HG02678 (cell line): ENCODE results near the gene SORCS2.

Experiments used
- ATAC-seq: cut with Tn5 transposase; IDR thresholded peaks from one replicate; pipeline ENCODE4 v1.9.1; 2021; ENCODE audit warnings: mild to moderate bottlenecking, moderate library complexity; ENCODE audit not compliant: unreplicated experiment

Gene SORCS2

GRCh38 chr4:7399440-7400234 lies 207.3 kb downstream of the SORCS2 start:
- ATAC-seq = no peak

- no peak for ATAC-seq
These were observed 208.4 kb downstream of the SORCS2 start for GRCh38 chr4:7400671-7401298.

GRCh38 chr4:7402526-7402925 lies 210.2 kb downstream of the SORCS2 start:
- ATAC-seq = no peak

GRCh38 chr4:7403001-7403400 lies 210.7 kb downstream of the SORCS2 start:
- ATAC-seq = no peak

GRCh38 chr4:7408166-7408565 lies 215.8 kb downstream of the SORCS2 start:
- ATAC-seq = no peak

GRCh38 chr4:7410446-7410845 lies 218.1 kb downstream of the SORCS2 start:
- ATAC-seq = no peak

- ATAC-seq = no peak
These were observed 219.2 kb downstream of the SORCS2 start for GRCh38 chr4:7411491-7411890.

GRCh38 chr4:7411896-7412553 lies 219.7 kb downstream of the SORCS2 start:
- ATAC-seq = no peak

- ATAC-seq = no peak
These were observed 220.2 kb downstream of the SORCS2 start for GRCh38 chr4:7412554-7412912.

GRCh38 chr4:7414046-7414445 lies 221.7 kb downstream of the SORCS2 start:
- no peak for ATAC-seq

GRCh38 chr4:7414736-7415510 lies 222.6 kb downstream of the SORCS2 start:
- ATAC-seq = no peak

GRCh38 chr4:7415927-7416686 lies 223.8 kb downstream of the SORCS2 start:
- ATAC-seq = no peak

GRCh38 chr4:7416745-7417432 lies 224.6 kb downstream of the SORCS2 start:
- ATAC-seq = no peak

- no peak for ATAC-seq
These were observed 225.3 kb downstream of the SORCS2 start for GRCh38 chr4:7417639-7418038.

- no peak for ATAC-seq
These were observed 226.0 kb downstream of the SORCS2 start for GRCh38 chr4:7418131-7418943.

- no peak for ATAC-seq
These were observed 227.8 kb downstream of the SORCS2 start for GRCh38 chr4:7419961-7420660.

- ATAC-seq = no peak
These were observed 228.3 kb downstream of the SORCS2 start for GRCh38 chr4:7420661-7421040.

GRCh38 chr4:7421356-7422150 lies 229.2 kb downstream of the SORCS2 start:
- ATAC-seq = no peak
